Ectodermal cell (in vitro differentiated cells): ENCODE data around the gene OPA1.

Experiments used
- H3K27ac ChIP-seq: 2 replicates; pipeline ENCODE4 v1.7.0; 2013; ENCODE audit warnings: mild to moderate bottlenecking, low read depth, low read length; ENCODE audit not compliant: insufficient read depth, poor library complexity, severe bottlenecking
- H3K27me3 ChIP-seq: 2 replicates; pipeline ENCODE4 v1.7.0; 2013; ENCODE audit warnings: mild to moderate bottlenecking, low read length; ENCODE audit not compliant: insufficient read depth, control insufficient read depth, poor library complexity, severe bottlenecking
- H3K36me3 ChIP-seq: one replicate; pipeline ENCODE4 v1.7.0; 2013; ENCODE audit warnings: low read length; ENCODE audit not compliant: control insufficient read depth, insufficient read depth
- H3K4me1 ChIP-seq: one replicate; pipeline ENCODE4 v1.7.0; 2013; ENCODE audit warnings: low read length; ENCODE audit not compliant: control insufficient read depth, insufficient read depth
- H3K4me3 ChIP-seq: 2 replicates; pipeline ENCODE4 v1.7.0; 2013; ENCODE audit warnings: low read depth, low read length, control low read depth; ENCODE audit not compliant: insufficient read depth
- H3K9me3 ChIP-seq: 2 replicates; pipeline ENCODE4 v1.7.0; 2013; ENCODE audit warnings: mild to moderate bottlenecking, low read length, moderate library complexity; ENCODE audit not compliant: control insufficient read depth
- WGBS, 2 experiments: methylation state at CpG; one replicate each; pipeline ENCODE4 v1.1.7; 2013; ENCODE audit warnings: missing lambda C conversion rate in 2 of 2; 5-methylcytosine and 5-hydroxymethylcytosine counted together

The OPA1 gene

DNA sequence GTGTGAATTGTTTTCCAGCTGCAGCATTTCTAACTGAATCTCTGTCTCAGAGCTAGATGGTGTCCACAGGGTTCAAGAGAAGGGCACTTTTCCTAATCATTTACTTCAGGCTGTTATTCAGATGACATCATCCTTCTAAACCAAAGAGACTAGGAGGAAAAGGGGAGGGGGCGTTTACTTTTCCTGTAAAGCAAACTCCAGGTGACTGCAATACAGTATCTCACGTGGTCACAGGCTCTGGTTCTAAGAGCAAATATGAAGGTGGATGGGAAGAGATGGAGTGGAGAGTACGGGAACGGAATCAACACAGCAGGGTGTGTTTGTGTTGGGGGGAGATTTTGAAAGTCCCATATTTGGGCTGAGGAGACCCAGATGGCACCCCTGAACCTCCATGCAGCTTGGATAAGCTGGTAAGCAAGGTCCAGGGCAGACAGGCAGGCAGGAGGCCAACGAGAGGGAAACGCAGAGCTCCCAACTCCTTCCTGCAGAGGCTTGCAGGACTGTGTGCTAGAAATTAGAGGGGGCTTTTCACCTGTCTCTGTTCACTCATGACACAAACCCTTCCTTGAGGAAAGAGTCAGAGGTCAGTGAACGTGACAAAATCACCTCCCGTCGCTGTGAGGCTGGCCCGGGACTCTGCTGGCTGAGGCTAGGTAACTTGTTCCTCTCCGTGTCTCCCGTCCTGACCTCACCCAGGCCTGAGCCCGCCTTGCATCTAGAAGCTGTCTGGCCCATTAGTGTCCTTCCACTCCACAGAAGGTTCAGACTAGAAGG lies 151.2 kb downstream of the OPA1 start:
- Histone ChIP-seq H3K27me3 (peaks cover 3% of the 10 kb centered on the region), H3K9me3 (no peaks in the 10 kb centered on the region), H3K27ac (no peak overlapping the region), H3K4me1 (no peaks in the 10 kb centered on the region), H3K4me3 (no peak overlapping the region), H3K36me3 (no peaks in the 10 kb centered on the region)
- WGBS, 2 experiments, result 72 to 79% methylated on average over 13 of the region's 13 CpGs

DNA sequence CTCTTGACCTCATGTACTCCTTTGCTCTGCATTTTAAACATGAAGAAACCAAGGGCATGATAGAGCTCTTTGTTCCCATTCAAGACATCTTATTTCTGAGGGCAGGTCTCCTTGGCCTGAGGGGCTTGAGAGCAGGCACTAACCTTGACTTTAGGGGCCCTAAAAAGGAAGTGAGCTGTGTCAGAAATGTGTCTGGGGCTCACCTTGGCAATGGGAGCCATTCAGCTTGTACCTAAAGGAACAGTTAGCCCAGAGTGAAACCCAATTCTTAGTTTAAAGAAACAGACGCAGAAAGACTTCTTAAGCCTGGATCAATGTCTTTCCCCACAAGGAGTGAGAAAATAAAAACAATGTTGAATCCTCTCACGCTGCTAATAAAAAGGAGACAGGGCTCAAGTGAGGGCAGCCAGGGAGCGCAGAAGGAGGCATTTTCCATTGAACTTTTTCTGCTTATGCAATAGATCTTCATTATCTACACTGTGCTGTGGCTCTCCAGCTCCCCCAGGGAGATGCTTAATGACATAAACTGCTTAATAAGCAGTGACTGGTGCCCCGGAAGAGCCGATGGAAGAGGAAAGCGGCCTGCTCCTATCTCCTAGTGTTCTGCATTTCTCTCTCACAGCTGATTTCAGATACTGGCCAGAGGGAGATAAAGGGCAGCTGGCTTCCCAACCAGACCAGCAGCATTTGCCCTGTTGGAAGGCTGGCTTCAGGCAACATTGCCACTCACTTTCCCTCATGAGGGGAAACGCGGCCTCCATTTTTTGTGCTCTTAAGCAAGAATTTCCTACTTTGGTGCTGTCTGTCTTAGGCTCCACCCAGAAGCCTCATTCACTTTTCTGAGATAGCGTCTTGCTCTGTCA lies 152.0 kb downstream of the OPA1 start:
- no peaks in the 10 kb centered on the region for H3K4me1 ChIP-seq
- H3K27ac ChIP-seq, result no peak overlapping the region
- no peaks in the 10 kb centered on the region for H3K9me3 ChIP-seq
- 73 to 78% methylated on average over 9 of the region's 9 CpGs for WGBS, 2 experiments
- no peaks in the 10 kb centered on the region for H3K36me3 ChIP-seq
- H3K27me3 ChIP-seq, result peaks cover 3% of the 10 kb centered on the region
- H3K4me3 ChIP-seq, result no peak overlapping the region

DNA sequence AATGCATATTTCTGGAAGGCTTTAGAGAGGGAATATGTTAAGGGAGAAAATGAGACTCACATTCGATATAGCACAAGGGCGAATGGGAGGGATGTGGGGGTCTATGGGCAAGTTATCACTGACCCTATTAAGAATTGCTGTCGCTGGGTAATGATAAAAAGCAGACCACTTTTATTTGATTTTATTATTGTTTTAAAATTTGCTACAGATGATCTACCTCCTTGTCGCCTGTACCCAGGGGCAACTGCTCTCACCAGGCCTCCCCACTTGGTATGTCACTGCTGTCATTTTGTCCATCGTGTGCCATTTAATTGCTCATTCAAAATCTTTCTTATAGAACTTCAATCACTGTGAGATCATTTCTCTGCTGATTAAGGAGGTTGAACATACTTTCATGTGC lies 153.8 kb downstream of the OPA1 start:
- Histone ChIP-seq H3K4me3 (no peak overlapping the region), H3K27me3 (peaks cover 3% of the 10 kb centered on the region), H3K36me3 (no peaks in the 10 kb centered on the region), H3K9me3 (no peaks in the 10 kb centered on the region), H3K4me1 (no peaks in the 10 kb centered on the region), H3K27ac (no peak overlapping the region)
- 88 to 98% methylated on average over 5 of the region's 5 CpGs for WGBS, 2 experiments
